Fibroblast of villous mesenchyme (primary cell): ENCODE measurements around the gene PTPN13. TPM values are rescaled to one million over a fixed set of nuclear protein-coding genes. Genes with fewer than 3 reads are reported as not detected.
A peak's percentile ranks its signal among the peaks of the same experiment; 100 is the strongest.

Experiments
- DNase-seq: peaks from one replicate; pipeline ENCODE4 v3.0.0-alpha.2; 2010; ENCODE audit warnings: low read depth
- H3K4me3 ChIP-seq: 2 replicates; pipeline ENCODE4 v1.5.1; 2011; ENCODE audit warnings: low read depth, mild to moderate bottlenecking, low read length
- CTCF ChIP-seq: IDR thresholded peaks from 2 replicates; pipeline ENCODE4 v1.5.1; 2012; ENCODE audit warnings: low read depth, mild to moderate bottlenecking, low read length; ENCODE audit not compliant: insufficient read depth
- total RNA-seq: library from RNA; depleted of rRNA; stranded (reverse); fragments of >200 nt; gene quantifications from 2 replicates; pipeline ENCODE4 v1.2.3, GENCODE V29; 2012

The PTPN13 gene
- total RNA-seq, 1 donor, result 73.0 TPM

- TF ChIP-seq CTCF, result no peak
- H3K4me3 ChIP-seq, result no peak overlapping the region
- DNase-seq, result no peak
These were observed 63.8 kb downstream of the PTPN13 start for GRCh38 chr4:86657910-86658309.

- no peak for TF ChIP-seq CTCF
- no peak for DNase-seq
- no peak overlapping the region for H3K4me3 ChIP-seq
These were observed 66.3 kb downstream of the PTPN13 start for GRCh38 chr4:86660401-86660800.

- peak; percentile 8 for DNase-seq
These were observed 66.9 kb downstream of the PTPN13 start for GRCh38 chr4:86661006-86661405.

GRCh38 chr4:86661418-86661817 is 67.3 kb downstream of the PTPN13 start:
- no peak overlapping the region for H3K4me3 ChIP-seq
- TF ChIP-seq CTCF, result no peak
- DNase-seq, result no peak

More at GRCh38 chr4:86661006-86661405, 66.9 kb downstream of the PTPN13 start:
- TF ChIP-seq CTCF, result no peak
- H3K4me3 ChIP-seq, result no peak overlapping the region

- DNase-seq, result peak; percentile 55
- H3K4me3 ChIP-seq, result no peak overlapping the region
- no peak for TF ChIP-seq CTCF
These were observed 70.8 kb downstream of the PTPN13 start for GRCh38 chr4:86664959-86665358.

- H3K4me3 ChIP-seq, result no peak overlapping the region
- DNase-seq, result no peak
- no peak for TF ChIP-seq CTCF
These were observed 76.2 kb downstream of the PTPN13 start for GRCh38 chr4:86670298-86670697.

- TF ChIP-seq CTCF, result no peak
- DNase-seq, result peak; percentile 62
- no peak overlapping the region for H3K4me3 ChIP-seq
These were observed 76.6 kb downstream of the PTPN13 start for GRCh38 chr4:86670756-86671155.
